Ishikawa (cell line): ENCODE measurements around the gene CDKN3.

ENCODE experiments used
- CEBPB ChIP-seq: IDR thresholded peaks from 2 replicates; pipeline ENCODE4 v1.6.1; 2012
- CREB1 ChIP-seq: IDR thresholded peaks from 2 replicates; pipeline ENCODE4 v1.6.1; 2012; ENCODE audit warnings: low read depth
- EP300 ChIP-seq: IDR thresholded peaks from 2 replicates; pipeline ENCODE4 v1.6.1; 2012; ENCODE audit warnings: borderline replicate concordance
- FOXM1 ChIP-seq: IDR thresholded peaks from 2 replicates; pipeline ENCODE4 v1.6.1; 2012; ENCODE audit warnings: low read depth, borderline replicate concordance
- MAX ChIP-seq: IDR thresholded peaks from 2 replicates; pipeline ENCODE4 v1.6.1; 2012
- NFIC ChIP-seq: IDR thresholded peaks from 2 replicates; pipeline ENCODE4 v1.6.1; 2012
- REST ChIP-seq: IDR thresholded peaks from 2 replicates; pipeline ENCODE4 v1.6.1; 2012; ENCODE audit warnings: low read depth, mild to moderate bottlenecking
- TAF1 ChIP-seq: IDR thresholded peaks from 2 replicates; pipeline ENCODE4 v1.6.1; 2012; ENCODE audit warnings: low read depth, mild to moderate bottlenecking
- TCF12 ChIP-seq: IDR thresholded peaks from 2 replicates; pipeline ENCODE4 v1.6.1; 2012; ENCODE audit warnings: low read depth
- TEAD4 ChIP-seq: IDR thresholded peaks from 2 replicates; pipeline ENCODE4 v1.6.1; 2012
- USF1 ChIP-seq: IDR thresholded peaks from 2 replicates; pipeline ENCODE4 v1.6.1; 2012
- YY1 ChIP-seq: IDR thresholded peaks from 2 replicates; pipeline ENCODE4 v1.6.1; 2012; ENCODE audit warnings: low read depth
- ZBTB7A ChIP-seq: IDR thresholded peaks from 2 replicates; pipeline ENCODE4 v1.6.1; 2012; ENCODE audit warnings: low read depth

GRCh38 chr14:54360667-54361066, 36.1 kb upstream of the CDKN3 start:
- no peak for TF ChIP-seq REST
- TF ChIP-seq NFIC, result no peak
- TF ChIP-seq YY1, result no peak
- no peak for TF ChIP-seq EP300
- TF ChIP-seq TCF12, result no peak
- no peak for TF ChIP-seq TAF1
- TF ChIP-seq FOXM1, result no peak
- no peak for TF ChIP-seq ZBTB7A
- TF ChIP-seq MAX, result no peak
- TF ChIP-seq USF1, result no peak
- TF ChIP-seq TEAD4, result no peak
- TF ChIP-seq CREB1, result no peak
- TF ChIP-seq CEBPB, result no peak
